Gastrocnemius medialis (tissue), 4 donors: ENCODE results near the gene TRAF2. TPM values are rescaled to one million over a fixed set of nuclear protein-coding genes. Genes with fewer than 3 reads are reported as not detected.

ENCODE experiments used
- ATAC-seq, 2 donors: fragments of 150-250 bp; one replicate each; pipeline ENCODE4 v1.9.1; 2016
- DNase-seq, 2 donors: peaks; one replicate each; pipeline ENCODE4 v3.0.0-alpha.2; 2019
- H3K27ac ChIP-seq, 4 donors: fragments of 200-600 bp; sonication (generic); 1 replicate in 1 of 4; 2 replicates in 3 of 4; pipeline ENCODE4 v1.5.1; 2016 to 2018; ENCODE audit warnings: mild to moderate bottlenecking in 2 of 4, moderate library complexity in 1 of 4
- H3K27me3 ChIP-seq, 3 donors: fragments of 200-600 bp; sonication (generic) in 2 of 3; 1 replicate in 1 of 3; 2 replicates in 2 of 3; pipeline versions ENCODE4 v1.5.1 to v1.6.0; 2016 to 2019; ENCODE audit warnings: mild to moderate bottlenecking in 1 of 3, moderate library complexity in 1 of 3
- H3K36me3 ChIP-seq, 2 donors: fragments of 200-600 bp; sonication (generic) in 1 of 2; one replicate each; pipeline ENCODE4 v1.5.1; 2017 to 2018
- H3K4me1 ChIP-seq, 2 donors: fragments of 200-600 bp; sonication (generic) in 1 of 2; one replicate each; pipeline ENCODE4 v1.5.1; 2016 to 2017; ENCODE audit warnings: mild to moderate bottlenecking in 2 of 2
- H3K4me3 ChIP-seq, 4 donors: fragments of 200-600 bp; sonication (generic) in 3 of 4; 1 replicate in 1 of 4; 2 replicates in 3 of 4; pipeline ENCODE4 v1.5.1; 2016 to 2019; ENCODE audit warnings: mild to moderate bottlenecking in 2 of 4
- H3K9me3 ChIP-seq, 3 donors: fragments of 200-600 bp; sonication (generic) in 2 of 3; 1 replicate in 1 of 3; 2 replicates in 2 of 3; pipeline ENCODE4 v1.5.1; 2016 to 2019
- CTCF ChIP-seq, 5 experiments: fragments of 450-650 bp in 3 of 5; fragments of 200-600 bp in 2 of 5; sonication (generic) in 2 of 5; IDR thresholded peaks in 4 of 5; conservative IDR thresholded peaks in 1 of 5; 1 replicate in 4 of 5; 2 replicates in 1 of 5; pipeline ENCODE4 v1.5.1; 2016 to 2019; ENCODE audit warnings: antibody characterized with exemption in 5 of 5, mild to moderate bottlenecking in 3 of 5, moderate library complexity in 3 of 5
- POLR2A ChIP-seq, 2 donors: fragments of 450-650 bp; IDR thresholded peaks; one replicate each; pipeline ENCODE4 v1.6.1; 2017; ENCODE audit warnings: antibody characterized with exemption in 2 of 2, mild to moderate bottlenecking in 2 of 2, moderate library complexity in 2 of 2
- in situ Hi-C, 4 donors: fragments of 200-750 bp; cut with MboI; loops; one replicate each; pipeline versions ENCODE4 v1.15.0 to v1.8.0; 2017; ENCODE audit warnings: low sequenced_read_pairs in 4 of 4
- intact Hi-C: fragments of 100-400 bp; cut with DNase I; formaldehyde crosslinking; loops from one replicate; pipeline ENCODE4 v1.15.1; 2023; ENCODE audit warnings: low total_unique reads
- total RNA-seq, 4 donors: library from RNA; depleted of rRNA; stranded (reverse); fragments of >200 nt; gene quantifications; one replicate each; pipeline versions ENCODE4 v1.1.0 to v1.2.3, GENCODE V29; 2016

The TRAF2 gene
- total RNA-seq, 4 donors from 2014 or later, result 3.5 to 6.6 (median 4.8) TPM

DNA sequence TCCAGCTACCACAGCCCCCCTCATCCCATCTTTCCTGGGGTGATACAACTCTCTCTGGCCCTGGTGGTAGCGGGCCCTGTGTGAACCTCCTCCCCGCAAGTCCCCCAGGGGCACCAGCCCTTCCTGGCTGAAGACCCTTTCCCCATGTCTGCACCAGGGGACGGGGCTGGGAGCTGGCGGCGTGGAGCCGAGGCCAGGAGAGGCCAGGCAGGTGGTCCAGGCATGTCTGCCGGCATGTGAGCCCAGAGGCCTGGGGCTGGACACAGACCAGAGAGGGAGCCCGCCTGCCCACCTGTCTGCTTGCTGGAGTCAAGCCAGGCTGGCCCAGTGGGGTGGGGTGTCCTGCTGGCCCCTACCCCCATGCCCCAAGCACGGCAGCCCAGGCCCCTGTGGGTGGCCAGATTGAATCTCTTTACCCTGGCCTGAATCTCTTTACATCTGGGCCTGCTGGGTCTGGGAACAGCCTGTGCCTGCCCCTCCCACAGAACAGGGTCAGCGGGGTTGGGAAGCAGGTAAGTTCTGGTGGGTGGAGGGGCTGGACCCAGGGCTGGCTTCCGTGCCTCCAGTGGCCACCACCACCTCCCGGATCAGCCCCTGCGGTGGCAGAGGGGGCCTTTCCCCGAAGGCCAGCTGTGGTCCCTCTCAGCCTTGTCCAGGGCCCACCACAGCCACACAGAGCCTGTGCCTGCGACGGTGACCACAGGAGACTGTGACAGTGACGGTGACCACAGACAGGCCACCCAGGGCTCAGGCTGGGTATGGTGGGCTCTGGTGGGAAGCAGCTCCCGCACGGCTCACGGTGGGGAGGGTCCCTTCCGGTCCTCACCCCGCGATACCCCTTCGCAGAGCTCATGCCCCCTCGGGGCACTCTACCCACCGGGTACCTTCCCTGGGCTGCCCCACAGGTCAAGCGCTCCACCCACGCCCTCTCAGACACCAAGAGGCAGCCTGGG, 72.9 kb downstream of the TRAF2 start:
- Histone ChIP-seq H3K9me3 (no peaks in the 10 kb centered on the region), H3K36me3 (no peaks in the 10 kb centered on the region), H3K27me3 (no peaks in the 10 kb centered on the region), H3K4me3 (no peak overlapping the region), H3K27ac (no peak overlapping the region), H3K4me1 (no peaks in the 10 kb centered on the region)
- in situ Hi-C loops, result no loop called here
- TF ChIP-seq CTCF (IDR thresholded peaks at IDR 0.05 in 4 of 5, conservative IDR thresholded peaks at IDR 0.05 in 1 of 5), result no peak
- no peak for TF ChIP-seq POLR2A (IDR thresholded peaks at IDR 0.05)
- intact Hi-C loops, result no loop called here
- no peak for DNase-seq
- no peak for ATAC-seq

DNA sequence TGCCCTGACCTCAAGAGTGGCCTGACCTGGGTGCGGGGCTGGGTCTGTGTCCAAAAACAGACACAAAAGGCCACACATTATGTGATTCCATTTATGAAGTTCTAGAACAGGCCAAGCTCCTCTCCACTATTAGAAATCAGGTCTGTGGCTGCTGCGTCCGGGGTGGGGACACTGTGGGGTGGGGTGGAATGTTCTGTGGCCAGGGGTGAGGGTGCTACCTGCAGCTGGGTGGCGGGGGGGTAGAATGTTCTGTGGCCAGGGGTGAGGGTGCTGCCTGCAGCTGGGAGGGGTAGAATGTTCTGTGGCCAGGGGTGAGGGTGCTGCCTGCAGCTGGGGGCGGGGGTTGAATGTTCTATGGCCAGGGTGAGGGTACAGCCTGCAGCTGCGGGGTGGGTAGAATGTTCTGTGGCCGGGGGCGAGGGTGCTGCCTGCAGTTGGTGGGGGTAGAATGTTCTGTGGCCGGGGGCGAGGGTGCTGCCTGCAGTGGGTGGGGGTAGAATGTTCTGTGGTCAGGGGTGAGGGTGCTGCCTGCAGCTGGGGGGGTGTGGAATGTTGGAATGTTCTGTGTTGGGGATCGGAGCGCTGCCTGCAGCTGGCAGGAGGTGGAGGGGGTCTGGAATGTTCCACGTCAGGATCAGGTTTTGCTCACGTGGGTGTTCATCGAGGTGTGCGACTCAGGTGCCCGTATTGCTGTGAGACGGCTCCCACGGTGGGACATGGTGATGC, 74.1 kb downstream of the TRAF2 start:
- Histone ChIP-seq H3K27me3 (no peaks in the 10 kb centered on the region), H3K36me3 (no peaks in the 10 kb centered on the region), H3K4me1 (no peaks in the 10 kb centered on the region), H3K27ac (no peak overlapping the region), H3K4me3 (no peak overlapping the region), H3K9me3 (no peaks in the 10 kb centered on the region)
- no peak for ATAC-seq
- in situ Hi-C loops, result no loop called here
- DNase-seq, result no peak
- intact Hi-C loops, result no loop called here
- TF ChIP-seq CTCF (IDR thresholded peaks at IDR 0.05 in 4 of 5, conservative IDR thresholded peaks at IDR 0.05 in 1 of 5) (no peak), POLR2A (IDR thresholded peaks at IDR 0.05) (no peak)

DNA sequence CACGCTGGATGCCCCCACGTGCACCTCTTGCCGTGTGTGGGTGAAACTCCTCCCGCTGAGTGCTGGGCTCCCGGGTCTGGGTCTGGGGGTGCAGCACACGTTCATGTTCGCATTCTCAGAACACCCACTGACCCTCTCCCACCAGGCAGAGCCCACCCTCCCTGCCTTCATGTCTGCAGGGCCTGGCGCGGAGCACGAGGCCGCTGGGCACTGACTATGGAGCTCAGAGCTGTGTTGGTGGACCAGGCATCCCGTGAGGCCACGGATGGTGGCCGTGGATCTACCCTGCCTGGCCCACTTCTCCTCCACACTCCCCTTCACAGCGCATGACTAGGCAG, 74.6 kb downstream of the TRAF2 start:
- H3K4me1 ChIP-seq, result no peaks in the 10 kb centered on the region
- in situ Hi-C loops (no loop called here), intact Hi-C loops (no loop called here)
- TF ChIP-seq POLR2A (IDR thresholded peaks at IDR 0.05) (no peak), CTCF (IDR thresholded peaks at IDR 0.05 in 4 of 5, conservative IDR thresholded peaks at IDR 0.05 in 1 of 5) (no peak)
- H3K27me3 ChIP-seq, result peaks cover 0 to 3% (median 0%) of the 10 kb centered on the region in 3 donors
- H3K4me3 ChIP-seq, result no peak overlapping the region
- ATAC-seq (no peak), DNase-seq (no peak)
- no peaks in the 10 kb centered on the region for H3K9me3 ChIP-seq
- H3K36me3 ChIP-seq, result no peaks in the 10 kb centered on the region
- H3K27ac ChIP-seq, result no peak overlapping the region

DNA sequence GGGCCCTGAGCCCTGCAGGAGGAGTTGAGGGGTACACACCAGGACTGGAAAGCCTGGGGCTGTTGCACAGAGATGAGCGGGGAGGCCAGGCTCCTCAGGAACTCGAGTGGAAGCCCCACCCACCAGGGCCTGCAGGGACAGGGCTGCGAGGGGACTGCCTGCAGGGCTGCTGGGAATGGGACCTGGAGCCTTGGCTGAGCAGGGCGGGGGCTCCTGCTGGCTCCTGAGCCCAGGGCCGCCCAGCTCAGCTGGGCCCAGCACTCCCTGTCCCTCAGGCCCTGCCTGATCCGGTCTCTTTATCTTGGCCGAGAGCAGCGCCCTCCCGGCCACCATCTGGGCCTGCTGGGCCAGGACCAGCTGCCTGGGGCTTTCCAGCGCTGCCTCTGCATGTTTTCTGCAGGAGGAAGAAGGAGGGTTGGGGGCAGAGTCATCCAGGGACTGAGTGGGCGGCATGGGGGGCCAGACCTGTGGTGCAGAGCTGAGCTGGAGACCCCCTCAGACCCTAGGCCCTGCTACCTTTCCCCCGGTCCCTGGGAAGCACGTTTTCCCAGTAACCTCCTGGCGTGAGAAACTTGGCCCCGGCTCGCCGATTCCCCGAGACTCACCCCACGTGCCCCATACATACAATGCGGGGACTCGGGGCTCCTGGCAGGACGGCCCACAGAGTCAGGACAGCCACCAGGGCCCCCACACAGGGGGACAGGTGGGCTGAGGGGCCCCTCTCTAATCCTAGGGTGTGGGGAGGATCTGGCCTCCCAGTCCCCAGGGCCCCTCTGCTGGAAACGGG, 75.2 kb downstream of the TRAF2 start:
- in situ Hi-C loops, result no loop called here
- H3K9me3 ChIP-seq, result no peaks in the 10 kb centered on the region
- intact Hi-C loops, result no loop called here
- TF ChIP-seq POLR2A (IDR thresholded peaks at IDR 0.05) (no peak), CTCF (IDR thresholded peaks at IDR 0.05 in 4 of 5, conservative IDR thresholded peaks at IDR 0.05 in 1 of 5) (no peak)
- no peak overlapping the region for H3K27ac ChIP-seq
- no peak for DNase-seq
- H3K36me3 ChIP-seq, result no peaks in the 10 kb centered on the region
- no peak overlapping the region for H3K4me3 ChIP-seq
- H3K4me1 ChIP-seq, result no peaks in the 10 kb centered on the region
- no peak for ATAC-seq
- peaks cover 0 to 6% (median 0%) of the 10 kb centered on the region in 3 donors for H3K27me3 ChIP-seq
